Testis (tissue), 3 donors: Measurements from ENCODE around the gene TXNRD1. TPM values are rescaled to one million over a fixed set of nuclear protein-coding genes. Genes with fewer than 3 reads are reported as not detected.
"Not testable (repeated sequence)": the region's sequence is repeated elsewhere in the genome, so short reads cannot be mapped to it uniquely, and the experiment has no call there.

Source experiments
- DNase-seq: peaks from one replicate; pipeline ENCODE4 v3.0.0-alpha.2; 2019
- H3K27ac ChIP-seq, 2 donors: fragments of 200-600 bp; sonication (generic); one replicate each; pipeline ENCODE4 v1.5.1; 2019
- H3K27me3 ChIP-seq: fragments of 200-600 bp; sonication (generic); one replicate; pipeline ENCODE4 v1.5.1; 2019
- H3K36me3 ChIP-seq: fragments of 200-600 bp; sonication (generic); one replicate; pipeline ENCODE4 v1.5.1; 2017; ENCODE audit warnings: low read depth; ENCODE audit errors: missing control alignments
- H3K4me1 ChIP-seq: fragments of 200-600 bp; sonication (generic); one replicate; pipeline ENCODE4 v1.5.1; 2019
- H3K4me3 ChIP-seq, 2 donors: fragments of 200-600 bp; sonication (generic); one replicate each; pipeline ENCODE4 v1.5.1; 2017 to 2019
- H3K9me3 ChIP-seq: fragments of 200-600 bp; sonication (generic); one replicate; pipeline ENCODE4 v1.5.1; 2017
- POLR2A ChIP-seq: fragments of 450-650 bp; IDR thresholded peaks from one replicate; pipeline ENCODE4 v1.6.1; 2017; ENCODE audit warnings: antibody characterized with exemption, mild to moderate bottlenecking, moderate library complexity
- WGBS, 2 donors: methylation state at CpG; one replicate each; pipeline ENCODE4 v1.1.5; 2018; 5-methylcytosine and 5-hydroxymethylcytosine counted together
- intact Hi-C: fragments of 100-400 bp; cut with DNase I; formaldehyde crosslinking; loops from one replicate; pipeline ENCODE4 v1.15.1; 2023; ENCODE audit warnings: low total_unique reads
- polyA plus RNA-seq: library from polyadenylated mRNA; stranded (reverse); fragments of 350-450 nt; fragmentation: Illumina TruSeq; extraction: RNeasy Lipid Tissue Mini Kit (QIAGEN cat#74804); gene quantifications from one replicate; pipeline ENCODE4 v1.2.3, GENCODE V29; 2014; ENCODE audit warnings: low read depth, low replicate concordance; ENCODE audit not compliant: insufficient read depth
- total RNA-seq, 2 donors: library from RNA; depleted of rRNA; stranded (reverse); fragments of >200 nt; gene quantifications; one replicate each; pipeline ENCODE4 v1.2.3, GENCODE V29; 2016
- TF ChIP-seq, protein P1 (sequence below), 3 experiments: fragments of 450-650 bp in 2 of 3; fragments of 200-600 bp in 1 of 3; sonication (generic) in 1 of 3; IDR thresholded peaks; one replicate each; pipeline ENCODE4 v1.5.1; 2016 to 2019; ENCODE audit warnings: antibody characterized with exemption in 3 of 3, mild to moderate bottlenecking in 2 of 3, moderate library complexity in 1 of 3

Gene TXNRD1
- total and polyA plus RNA-seq, 3 donors from 2014 or later: 67.8 to 110 (median 96.2) TPM

GRCh38 chr12:104290855-104291254, 75.3 kb downstream of the TXNRD1 start:
- Histone ChIP-seq H3K36me3 (no peaks in the 10 kb centered on the region), H3K27me3 (no peaks in the 10 kb centered on the region), H3K27ac (no peak overlapping the region), H3K4me1 (peaks cover 19% of the 10 kb centered on the region), H3K9me3 (no peaks in the 10 kb centered on the region), H3K4me3 (no peak overlapping the region)
- TF ChIP-seq, protein P1, sequence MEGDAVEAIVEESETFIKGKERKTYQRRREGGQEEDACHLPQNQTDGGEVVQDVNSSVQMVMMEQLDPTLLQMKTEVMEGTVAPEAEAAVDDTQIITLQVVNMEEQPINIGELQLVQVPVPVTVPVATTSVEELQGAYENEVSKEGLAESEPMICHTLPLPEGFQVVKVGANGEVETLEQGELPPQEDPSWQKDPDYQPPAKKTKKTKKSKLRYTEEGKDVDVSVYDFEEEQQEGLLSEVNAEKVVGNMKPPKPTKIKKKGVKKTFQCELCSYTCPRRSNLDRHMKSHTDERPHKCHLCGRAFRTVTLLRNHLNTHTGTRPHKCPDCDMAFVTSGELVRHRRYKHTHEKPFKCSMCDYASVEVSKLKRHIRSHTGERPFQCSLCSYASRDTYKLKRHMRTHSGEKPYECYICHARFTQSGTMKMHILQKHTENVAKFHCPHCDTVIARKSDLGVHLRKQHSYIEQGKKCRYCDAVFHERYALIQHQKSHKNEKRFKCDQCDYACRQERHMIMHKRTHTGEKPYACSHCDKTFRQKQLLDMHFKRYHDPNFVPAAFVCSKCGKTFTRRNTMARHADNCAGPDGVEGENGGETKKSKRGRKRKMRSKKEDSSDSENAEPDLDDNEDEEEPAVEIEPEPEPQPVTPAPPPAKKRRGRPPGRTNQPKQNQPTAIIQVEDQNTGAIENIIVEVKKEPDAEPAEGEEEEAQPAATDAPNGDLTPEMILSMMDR (IDR thresholded peaks at IDR 0.05): no peak
- no peak for TF ChIP-seq POLR2A
- intact Hi-C loops: no loop called here
- WGBS, 2 donors: 94 to 97% methylated on average over 5 of the region's 5 CpGs
- DNase-seq: no peak

DNA sequence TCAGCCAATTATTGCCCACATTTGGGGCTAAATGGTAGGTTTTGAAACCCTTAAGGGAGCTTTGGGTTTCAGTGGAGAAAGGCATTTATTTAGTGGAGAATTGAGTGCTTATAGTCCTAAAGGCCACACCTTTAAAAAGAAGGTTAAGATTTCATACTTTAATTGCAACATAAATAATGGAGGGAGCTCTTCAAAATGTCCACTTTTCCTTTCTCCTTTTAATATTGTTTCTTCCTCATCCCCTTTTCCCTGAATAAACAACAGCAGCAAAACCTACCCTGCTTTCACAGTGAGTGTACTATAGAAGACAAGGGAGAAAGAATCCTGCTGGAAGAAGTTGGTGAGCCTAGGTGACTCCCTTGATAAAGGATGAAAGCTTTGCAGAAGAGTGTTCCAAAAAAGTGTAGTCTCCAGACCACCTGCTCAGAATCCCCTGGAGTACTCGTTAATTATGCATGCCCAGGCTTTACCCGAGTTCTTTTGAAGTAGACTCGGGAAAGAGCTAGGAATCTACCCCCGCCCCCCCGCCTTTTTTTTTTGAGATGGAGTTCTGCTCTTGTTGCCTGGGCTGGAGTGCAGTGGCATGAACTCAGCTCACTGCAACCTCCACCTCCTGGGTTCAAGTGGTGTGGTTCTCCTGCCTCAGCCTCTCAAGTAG, 76.4 kb downstream of the TXNRD1 start:
- intact Hi-C loops: no loop called here
- Histone ChIP-seq H3K4me1 (peaks cover 10% of the 10 kb centered on the region), H3K27ac (no peak overlapping the region), H3K9me3 (no peaks in the 10 kb centered on the region), H3K27me3 (no peaks in the 10 kb centered on the region), H3K36me3 (no peaks in the 10 kb centered on the region), H3K4me3 (no peak overlapping the region)
- no peak for DNase-seq
- TF ChIP-seq POLR2A: no peak
- TF ChIP-seq, protein P1 (IDR thresholded peaks at IDR 0.05): no peak
- 76 to 78% methylated on average over 5 of the region's 5 CpGs for WGBS, 2 donors

GRCh38 chr12:104292872-104293794, 77.6 kb downstream of the TXNRD1 start:
- WGBS, 2 donors: 89 to 91% methylated on average over 12 of the region's 12 CpGs
- H3K4me1 ChIP-seq: peaks cover 10% of the 10 kb centered on the region
- H3K36me3 ChIP-seq: no peaks in the 10 kb centered on the region
- H3K27ac ChIP-seq: no peak overlapping the region
- no peaks in the 10 kb centered on the region for H3K9me3 ChIP-seq
- H3K27me3 ChIP-seq: no peaks in the 10 kb centered on the region
- no peak overlapping the region for H3K4me3 ChIP-seq
- no peak for TF ChIP-seq POLR2A
- TF ChIP-seq, protein P1 (IDR thresholded peaks at IDR 0.05): no peak
- intact Hi-C loops: no loop called here
- DNase-seq: no peak

- H3K4me3 ChIP-seq, intact Hi-C loops, H3K27me3 ChIP-seq, H3K27ac ChIP-seq, H3K4me1 ChIP-seq, H3K9me3 ChIP-seq, H3K36me3 ChIP-seq: not testable (repeated sequence)
- DNase-seq: peak; percentile 48
- 65 to 81% methylated on average over 10 to 17 of the region's 17 CpGs for WGBS, 2 donors
These were observed 78.7 kb downstream of the TXNRD1 start for GRCh38 chr12:104294158-104294859.
